BE2C (cell line): Measurements from ENCODE around the gene SH3RF2.
A peak's percentile ranks its signal among the peaks of the same experiment; 100 is the strongest.

Source experiments
- DNase-seq: peaks from one replicate; pipeline ENCODE4 v3.0.0-alpha.2; 2020
- H3K27me3 ChIP-seq: fragments of 250-450 bp; sonication (Bioruptor Pico); 2 replicates; pipeline ENCODE4 v1.5.1; 2020; ENCODE audit warnings: mild to moderate bottlenecking
- H3K36me3 ChIP-seq: fragments of 250-450 bp; sonication (Bioruptor Pico); 2 replicates; pipeline ENCODE4 v1.5.1; 2020; ENCODE audit warnings: mild to moderate bottlenecking
- H3K4me1 ChIP-seq: fragments of 250-450 bp; sonication (Bioruptor Pico); 2 replicates; pipeline ENCODE4 v1.5.1; 2020
- H3K4me3 ChIP-seq: 2 replicates; pipeline ENCODE4 v1.5.1; 2011; ENCODE audit warnings: low read depth, low read length
- H3K9me3 ChIP-seq: fragments of 250-450 bp; sonication (Bioruptor Pico); 2 replicates; pipeline ENCODE4 v1.5.1; 2020
- TF ChIP-seq, protein P1 (sequence below): IDR thresholded peaks from 2 replicates; pipeline ENCODE4 v1.5.1; 2012; ENCODE audit warnings: mild to moderate bottlenecking, low read depth, low read length

Gene SH3RF2

DNA sequence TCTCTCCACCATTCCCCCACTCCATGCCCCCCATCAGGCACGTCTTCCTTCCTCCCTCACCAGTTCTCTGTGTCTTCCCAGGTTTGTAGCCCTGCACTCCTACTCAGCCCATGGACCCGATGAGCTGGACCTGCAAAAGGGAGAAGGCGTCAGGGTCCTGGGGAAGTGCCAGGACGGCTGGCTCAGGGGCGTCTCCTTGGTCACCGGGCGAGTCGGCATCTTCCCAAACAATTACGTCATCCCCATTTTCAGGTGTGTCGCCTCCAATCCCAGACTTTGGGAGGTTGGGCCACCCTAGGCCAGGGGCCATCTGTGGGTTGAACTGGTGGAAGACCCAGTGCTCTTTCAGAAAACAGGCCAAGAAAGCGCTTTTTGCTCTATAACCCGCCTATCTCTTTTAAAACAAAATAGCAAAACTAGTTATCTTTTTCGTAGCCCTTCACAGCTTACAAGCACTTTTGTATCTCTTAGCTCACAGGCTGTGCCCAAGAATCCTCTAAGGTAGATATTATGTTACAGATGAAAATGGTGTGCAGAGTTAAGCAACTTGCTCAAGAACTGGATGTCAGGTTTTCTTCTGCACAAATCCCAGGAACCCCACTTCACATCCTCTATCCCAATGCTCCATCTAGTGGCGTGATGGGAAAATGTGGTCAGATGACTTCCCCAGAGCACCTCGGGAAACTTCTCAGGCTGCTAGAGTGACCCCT lies 112.8 kb downstream of the SH3RF2 start:
- TF ChIP-seq, protein P1, sequence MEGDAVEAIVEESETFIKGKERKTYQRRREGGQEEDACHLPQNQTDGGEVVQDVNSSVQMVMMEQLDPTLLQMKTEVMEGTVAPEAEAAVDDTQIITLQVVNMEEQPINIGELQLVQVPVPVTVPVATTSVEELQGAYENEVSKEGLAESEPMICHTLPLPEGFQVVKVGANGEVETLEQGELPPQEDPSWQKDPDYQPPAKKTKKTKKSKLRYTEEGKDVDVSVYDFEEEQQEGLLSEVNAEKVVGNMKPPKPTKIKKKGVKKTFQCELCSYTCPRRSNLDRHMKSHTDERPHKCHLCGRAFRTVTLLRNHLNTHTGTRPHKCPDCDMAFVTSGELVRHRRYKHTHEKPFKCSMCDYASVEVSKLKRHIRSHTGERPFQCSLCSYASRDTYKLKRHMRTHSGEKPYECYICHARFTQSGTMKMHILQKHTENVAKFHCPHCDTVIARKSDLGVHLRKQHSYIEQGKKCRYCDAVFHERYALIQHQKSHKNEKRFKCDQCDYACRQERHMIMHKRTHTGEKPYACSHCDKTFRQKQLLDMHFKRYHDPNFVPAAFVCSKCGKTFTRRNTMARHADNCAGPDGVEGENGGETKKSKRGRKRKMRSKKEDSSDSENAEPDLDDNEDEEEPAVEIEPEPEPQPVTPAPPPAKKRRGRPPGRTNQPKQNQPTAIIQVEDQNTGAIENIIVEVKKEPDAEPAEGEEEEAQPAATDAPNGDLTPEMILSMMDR = peak; percentile 83
- DNase-seq = peak; percentile 47
- H3K27me3 ChIP-seq = no peaks in the 10 kb centered on the region; the same call in 1 of the 2 replicates
- H3K4me1 ChIP-seq = no peaks in the 10 kb centered on the region
- no peak overlapping the region for H3K4me3 ChIP-seq
- H3K9me3 ChIP-seq = no peaks in the 10 kb centered on the region
- no peaks in the 10 kb centered on the region for H3K36me3 ChIP-seq

- no peak for DNase-seq
- H3K9me3 ChIP-seq = no peaks in the 10 kb centered on the region
- no peak overlapping the region for H3K4me3 ChIP-seq
- no peaks in the 10 kb centered on the region for H3K4me1 ChIP-seq
- H3K27me3 ChIP-seq = peaks cover 2% of the 10 kb centered on the region
- TF ChIP-seq, protein P1 = no peak
- H3K36me3 ChIP-seq = no peaks in the 10 kb centered on the region
Measured at GRCh38 chr5:146049704-146050026, 113.3 kb downstream of the SH3RF2 start.

- no peak for DNase-seq
- no peaks in the 10 kb centered on the region for H3K4me1 ChIP-seq
- TF ChIP-seq, protein P1 = no peak
- no peaks in the 10 kb centered on the region for H3K36me3 ChIP-seq
- H3K4me3 ChIP-seq = no peak overlapping the region
- H3K9me3 ChIP-seq = no peaks in the 10 kb centered on the region
- peaks cover 6% of the 10 kb centered on the region for H3K27me3 ChIP-seq
Measured at GRCh38 chr5:146050086-146050485, 113.7 kb downstream of the SH3RF2 start.

- H3K9me3 ChIP-seq = no peaks in the 10 kb centered on the region
- TF ChIP-seq, protein P1 = no peak
- no peak for DNase-seq
Measured at GRCh38 chr5:146051678-146052077, 115.3 kb downstream of the SH3RF2 start.

DNA sequence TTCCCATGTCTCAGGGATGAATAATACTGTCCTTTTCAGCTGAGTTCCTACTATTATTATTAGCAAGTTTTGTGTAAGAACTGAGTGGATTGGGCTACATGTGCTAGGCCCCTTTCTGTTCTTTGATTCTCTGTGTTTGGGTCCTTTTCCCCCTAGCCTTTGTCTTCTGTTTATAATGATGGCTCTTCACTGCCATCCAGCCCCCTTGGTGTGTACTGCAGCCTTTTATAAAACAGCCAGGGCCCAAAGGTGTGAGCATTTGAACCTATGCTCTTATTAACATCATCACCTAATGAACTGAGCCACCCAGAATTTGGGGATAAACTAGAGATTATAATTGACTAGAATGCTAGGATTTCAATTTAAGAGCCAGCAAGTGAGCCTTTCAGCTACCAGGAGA lies 116.4 kb downstream of the SH3RF2 start:
- TF ChIP-seq, protein P1 = peak; percentile 38
- H3K4me1 ChIP-seq = no peaks in the 10 kb centered on the region
- H3K27me3 ChIP-seq = peaks cover 18% of the 10 kb centered on the region
- H3K4me3 ChIP-seq = no peak overlapping the region
- no peaks in the 10 kb centered on the region for H3K36me3 ChIP-seq
- no peaks in the 10 kb centered on the region for H3K9me3 ChIP-seq
- no peak for DNase-seq

More at GRCh38 chr5:146051678-146052077, 115.3 kb downstream of the SH3RF2 start:
- H3K4me3 ChIP-seq = no peak overlapping the region
- H3K4me1 ChIP-seq = no peaks in the 10 kb centered on the region
- H3K27me3 ChIP-seq = peaks cover 18% of the 10 kb centered on the region
- H3K36me3 ChIP-seq = no peaks in the 10 kb centered on the region

DNA sequence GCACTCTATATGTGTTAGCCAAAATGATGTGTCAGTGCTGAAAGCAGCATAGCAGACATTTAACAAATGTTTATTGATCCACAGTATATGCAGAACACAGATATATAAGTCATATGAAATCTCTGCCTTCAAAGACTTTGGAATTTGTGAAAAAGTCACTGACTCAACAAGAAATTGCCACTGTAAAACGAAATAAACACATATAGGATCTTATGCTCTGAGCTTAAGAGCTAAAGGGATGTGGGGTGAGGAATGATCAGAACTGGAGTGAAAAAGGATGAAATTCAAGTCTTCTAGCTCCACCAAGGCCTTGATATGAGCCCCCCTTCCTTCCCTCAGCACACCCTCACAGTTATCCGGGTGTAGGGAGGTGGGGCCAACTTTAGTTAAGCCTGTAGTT lies 119.1 kb downstream of the SH3RF2 start:
- Histone ChIP-seq H3K4me1 (no peaks in the 10 kb centered on the region), H3K9me3 (no peaks in the 10 kb centered on the region), H3K4me3 (no peak overlapping the region), H3K27me3 (peaks cover 26% of the 10 kb centered on the region), H3K36me3 (no peaks in the 10 kb centered on the region)
- TF ChIP-seq, protein P1 = no peak
- DNase-seq = no peak
